Dermis microvascular lymphatic vessel endothelial cell (primary cell): ENCODE data around the gene CACNG7. TPM values are rescaled to one million over a fixed set of nuclear protein-coding genes. Genes with fewer than 3 reads are reported as not detected.
A peak's percentile ranks its signal among the peaks of the same experiment; 100 is the strongest.

ENCODE experiments used
- DNase-seq, 2 donors: peaks; one replicate each; pipeline versions ENCODE4 v3.0.0 to v3.0.0-alpha.2; 2010; ENCODE audit warnings: low read depth in 2 of 2
- total RNA-seq: library from RNA; depleted of rRNA; stranded (reverse); fragments of >200 nt; gene quantifications from 2 replicates; pipeline ENCODE4 v1.2.1, GENCODE V29; 2014

Gene CACNG7
- total RNA-seq, 1 donor from 2014 or later = not detected

DNA sequence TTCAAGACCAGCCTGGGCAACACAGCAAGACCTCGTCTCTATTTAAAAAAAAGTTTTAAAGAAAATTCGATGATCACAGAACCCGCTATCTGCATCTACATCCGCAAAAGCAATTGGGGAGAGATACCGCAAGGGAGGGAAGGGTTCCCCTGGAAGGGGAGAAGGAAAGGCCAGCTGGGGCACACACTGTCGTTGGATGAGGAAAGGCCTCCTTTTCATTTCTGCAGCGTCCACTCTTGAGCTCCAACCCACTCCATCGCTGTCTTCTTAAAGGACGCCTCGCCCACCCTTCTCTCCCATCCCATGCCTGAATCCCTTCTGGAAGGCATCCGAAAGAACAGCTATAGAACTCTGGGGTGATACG, 30.3 kb upstream of the CACNG7 start:
- DNase-seq = peak in 1 of 2 donors; percentile 28

DNA sequence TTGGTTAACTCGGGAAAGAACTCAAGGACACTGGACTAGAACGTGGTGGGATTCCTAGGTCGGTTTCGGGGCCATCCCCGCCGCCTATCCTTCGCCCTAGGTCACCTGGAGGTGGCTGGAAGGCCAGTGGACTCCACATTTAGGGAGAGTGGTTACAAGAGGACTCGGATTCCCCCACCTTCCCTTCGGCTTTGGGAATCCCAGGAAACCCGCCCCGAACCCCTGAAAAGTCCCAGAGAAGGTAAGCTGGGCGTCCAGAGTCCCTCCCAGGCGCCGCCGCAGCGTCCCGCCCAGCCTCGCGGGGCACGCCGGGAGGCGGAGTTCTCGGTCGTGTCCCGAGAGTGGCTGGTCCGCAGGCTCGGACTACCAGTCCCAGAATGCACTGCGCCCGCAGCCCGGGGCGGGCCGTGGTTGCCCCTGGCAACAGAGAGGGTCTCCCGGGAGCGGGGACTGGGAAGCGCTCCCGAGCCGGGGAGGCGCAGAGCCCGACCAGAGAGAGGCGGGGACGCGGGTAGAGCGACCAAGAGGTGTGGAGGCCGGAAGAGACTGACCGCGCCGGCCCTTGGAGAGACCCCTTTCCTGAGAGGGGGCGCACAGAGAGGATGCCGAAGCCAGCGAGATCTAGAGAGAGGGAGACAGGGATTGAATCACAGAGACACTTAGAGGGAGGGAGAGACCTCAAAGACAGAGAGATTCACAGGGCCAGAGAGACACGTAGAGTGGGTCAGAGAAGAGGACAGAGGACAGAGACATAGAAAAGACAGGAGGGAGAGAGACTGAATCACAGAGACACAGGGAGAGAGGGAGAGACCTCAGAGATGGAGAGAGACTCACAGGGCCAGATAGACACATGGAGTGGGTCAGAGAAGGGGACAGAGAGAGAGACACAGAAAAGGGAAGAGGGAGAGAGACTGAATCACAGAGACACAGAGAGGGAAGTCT, 29.7 kb upstream of the CACNG7 start:
- peak; percentile 74 to 86 for DNase-seq

DNA sequence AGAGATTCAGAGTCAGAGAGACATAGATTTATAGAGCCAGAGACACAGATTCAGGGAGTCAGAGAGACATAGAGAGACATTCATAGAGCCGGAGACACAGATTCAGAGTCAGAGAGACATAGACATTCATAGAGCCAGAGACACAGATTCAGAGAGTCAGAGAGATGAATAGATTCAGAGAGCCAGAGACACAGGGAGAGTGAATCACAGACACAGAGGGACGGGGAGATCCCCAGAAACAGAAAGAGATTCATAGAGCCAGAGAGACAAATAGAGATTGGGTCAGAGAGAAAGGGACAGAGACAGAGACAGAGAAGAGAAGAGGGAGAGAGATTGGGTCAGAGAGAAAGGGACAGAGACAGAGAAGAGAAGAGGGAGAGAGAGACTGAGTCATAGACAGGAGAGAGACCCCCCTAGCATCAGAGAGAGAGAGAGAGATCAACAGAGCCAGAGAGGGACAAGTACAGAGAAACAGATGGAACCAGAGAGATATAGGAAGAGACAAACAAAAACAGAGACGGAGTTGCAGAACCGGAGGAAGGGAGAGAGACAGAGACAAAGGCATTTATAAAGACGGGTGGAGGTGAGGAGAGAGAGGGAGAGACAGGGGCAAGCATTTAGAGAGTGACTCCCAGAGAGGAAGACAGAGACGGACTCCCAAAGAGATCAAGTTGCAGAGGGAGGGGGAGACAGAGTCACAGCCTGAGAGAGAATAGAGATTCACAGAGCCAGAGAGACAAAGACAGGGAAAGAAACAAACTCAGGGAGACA, 28.2 kb upstream of the CACNG7 start:
- no peak for DNase-seq

DNA sequence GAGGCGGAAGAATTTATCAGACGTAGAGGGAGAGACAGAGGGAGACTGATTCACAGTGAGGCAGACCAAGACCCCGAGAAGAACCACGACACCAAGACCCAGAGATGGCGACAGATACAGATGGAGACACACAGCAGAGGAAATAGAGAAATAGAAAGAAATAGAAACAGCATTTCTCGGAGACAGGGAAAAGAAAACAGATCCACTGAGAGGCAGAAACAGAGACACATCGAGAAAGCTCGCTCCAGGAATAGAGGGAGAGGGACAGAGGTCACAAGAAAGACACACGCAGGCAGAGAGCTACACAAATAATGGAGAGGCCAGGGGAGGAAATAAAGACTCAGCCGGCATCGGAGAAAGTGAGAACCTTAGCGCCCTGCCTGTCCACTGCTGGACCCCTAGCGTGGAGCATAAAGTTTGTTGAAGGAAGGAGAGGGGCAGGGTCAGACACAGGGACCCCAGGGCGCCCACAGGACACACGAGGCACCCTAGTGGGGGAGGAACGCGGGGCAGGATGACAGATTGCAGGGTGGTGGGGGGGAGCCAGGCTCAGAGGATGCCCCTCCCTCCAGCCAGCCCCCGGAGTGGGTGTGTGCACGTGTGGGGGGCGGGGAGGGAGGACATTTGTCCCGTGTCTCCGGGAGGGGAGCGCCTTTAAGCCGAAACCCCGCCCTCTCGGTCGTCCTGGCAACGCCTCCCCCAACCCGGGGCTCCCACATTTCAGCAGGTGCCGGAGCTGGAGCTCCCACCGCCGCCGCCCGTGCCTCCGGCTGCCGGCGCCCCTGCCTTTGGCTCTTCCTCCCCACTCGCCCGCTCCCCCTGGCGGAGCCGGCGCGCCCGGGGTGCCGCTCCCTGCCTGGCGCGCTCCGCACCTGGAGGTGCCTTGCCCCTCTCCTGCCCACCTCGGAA, 27.3 kb upstream of the CACNG7 start, which contains the start of gene PRKCG:
Gene PRKCG (plus strand): TSS at position 716 of the 909 bp plus-strand sequence. CDS start 298 bp downstream, outside the sequence.
- peak in 1 of 2 donors; percentile 40 for DNase-seq

DNA sequence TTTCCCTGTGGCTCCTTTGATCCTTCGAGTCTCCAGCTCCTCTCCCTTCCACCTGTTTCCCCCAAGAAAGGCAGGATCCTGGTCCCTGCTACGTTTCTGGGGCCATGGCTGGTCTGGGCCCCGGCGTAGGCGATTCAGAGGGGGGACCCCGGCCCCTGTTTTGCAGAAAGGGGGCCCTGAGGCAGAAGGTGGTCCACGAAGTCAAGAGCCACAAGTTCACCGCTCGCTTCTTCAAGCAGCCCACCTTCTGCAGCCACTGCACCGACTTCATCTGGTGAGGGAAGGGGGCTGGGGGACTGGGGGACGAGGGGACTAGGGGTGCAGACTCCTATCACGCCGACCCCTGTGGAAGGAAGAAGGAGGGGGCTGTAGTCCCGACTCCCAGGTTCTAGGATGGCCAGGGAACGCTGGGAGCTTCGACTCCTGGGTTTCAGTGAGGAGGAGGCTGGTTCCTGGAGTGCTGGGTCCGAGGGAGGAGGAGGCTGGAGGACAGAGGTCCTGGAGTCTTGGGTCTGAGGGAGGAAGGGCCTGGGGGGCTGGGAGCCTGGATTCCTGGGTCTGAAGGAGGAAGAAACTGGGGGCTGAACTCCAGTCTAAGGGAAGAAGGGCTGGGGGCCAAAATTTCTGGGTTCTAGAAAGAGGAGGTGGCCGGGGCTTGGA, 26.6 kb upstream of the CACNG7 start:
- no peak for DNase-seq

DNA sequence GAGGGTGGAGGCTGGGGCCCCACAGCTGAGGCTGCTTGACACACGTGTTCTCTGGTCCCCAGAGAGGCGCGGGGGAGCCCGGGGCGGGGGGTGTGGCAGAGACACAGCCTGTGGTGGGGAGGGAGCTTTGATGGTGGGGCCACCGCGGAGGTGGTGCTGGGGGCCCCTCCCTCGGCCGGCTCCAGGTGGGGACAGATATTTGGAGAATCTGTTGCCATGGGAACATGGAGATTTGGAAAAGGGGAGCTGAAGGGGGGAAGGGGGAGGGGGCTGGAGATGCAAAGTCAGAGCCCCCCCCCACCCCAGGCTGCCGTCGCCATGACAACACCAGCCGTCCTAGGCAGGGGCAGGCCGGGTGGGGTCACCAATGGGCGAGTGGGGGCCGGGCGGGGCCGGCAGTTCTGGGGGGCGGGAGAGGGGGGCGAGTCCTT, 25.8 kb upstream of the CACNG7 start:
- DNase-seq = no peak

DNA sequence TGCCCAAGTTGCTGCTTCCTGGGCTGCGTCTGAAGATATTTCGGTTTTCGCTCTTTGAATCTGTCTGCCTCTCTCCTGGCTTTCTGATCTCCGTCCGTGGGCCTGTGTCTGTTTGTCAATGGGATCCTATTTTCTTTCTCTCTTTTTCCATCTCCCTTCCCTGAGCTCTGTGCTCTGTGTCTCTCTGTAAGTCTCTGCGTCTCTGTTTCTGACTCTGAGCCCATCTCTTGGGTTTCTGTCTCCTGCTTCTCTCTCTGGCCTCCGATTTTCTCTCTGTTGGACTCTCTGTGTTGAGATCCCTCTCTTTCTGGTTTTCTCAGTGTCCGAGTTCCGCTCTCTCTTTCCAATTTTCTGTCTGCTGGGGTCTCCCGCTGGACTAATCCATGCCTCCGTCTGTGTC, 25.3 kb upstream of the CACNG7 start:
- DNase-seq = no peak

DNA sequence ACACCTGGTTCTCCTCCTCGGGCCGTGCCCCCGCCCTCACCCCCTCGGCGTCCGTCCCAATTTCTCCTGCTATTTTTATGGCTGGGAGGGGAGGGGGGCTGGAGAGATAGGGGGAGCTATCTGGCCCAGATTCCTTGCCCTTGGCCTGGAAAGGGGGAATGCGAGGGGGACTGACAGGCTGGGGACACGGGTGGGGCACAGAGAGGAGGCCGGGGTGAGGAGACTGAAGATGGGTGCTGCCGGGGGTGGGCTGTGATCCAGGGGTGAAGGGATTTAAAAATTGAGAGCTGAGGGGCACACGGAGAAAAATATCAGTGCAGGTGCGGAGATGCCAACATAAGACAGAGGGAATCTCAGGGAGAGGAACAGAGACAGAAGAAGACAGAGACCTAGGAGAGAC, 24.8 kb upstream of the CACNG7 start:
- no peak for DNase-seq

DNA sequence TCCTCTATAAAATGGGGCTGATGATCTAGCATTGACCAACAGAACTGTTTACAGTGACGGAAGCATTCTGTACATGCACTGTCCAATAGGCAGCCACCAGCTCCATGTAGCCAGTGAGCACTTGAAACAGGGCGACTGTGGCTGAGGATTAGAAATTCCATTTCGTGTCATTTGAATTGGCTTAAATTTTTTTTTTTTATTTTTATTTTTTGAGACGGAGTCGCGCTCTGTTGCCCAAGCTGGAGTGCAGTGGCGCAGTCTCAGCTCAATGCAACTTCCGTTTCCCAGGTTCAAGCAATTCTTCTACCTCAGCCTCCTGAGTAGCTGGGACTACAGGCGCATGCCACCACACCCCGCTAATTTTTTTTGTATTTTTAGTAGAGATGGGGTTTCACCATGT, 24.0 kb upstream of the CACNG7 start:
- no peak for DNase-seq

DNA sequence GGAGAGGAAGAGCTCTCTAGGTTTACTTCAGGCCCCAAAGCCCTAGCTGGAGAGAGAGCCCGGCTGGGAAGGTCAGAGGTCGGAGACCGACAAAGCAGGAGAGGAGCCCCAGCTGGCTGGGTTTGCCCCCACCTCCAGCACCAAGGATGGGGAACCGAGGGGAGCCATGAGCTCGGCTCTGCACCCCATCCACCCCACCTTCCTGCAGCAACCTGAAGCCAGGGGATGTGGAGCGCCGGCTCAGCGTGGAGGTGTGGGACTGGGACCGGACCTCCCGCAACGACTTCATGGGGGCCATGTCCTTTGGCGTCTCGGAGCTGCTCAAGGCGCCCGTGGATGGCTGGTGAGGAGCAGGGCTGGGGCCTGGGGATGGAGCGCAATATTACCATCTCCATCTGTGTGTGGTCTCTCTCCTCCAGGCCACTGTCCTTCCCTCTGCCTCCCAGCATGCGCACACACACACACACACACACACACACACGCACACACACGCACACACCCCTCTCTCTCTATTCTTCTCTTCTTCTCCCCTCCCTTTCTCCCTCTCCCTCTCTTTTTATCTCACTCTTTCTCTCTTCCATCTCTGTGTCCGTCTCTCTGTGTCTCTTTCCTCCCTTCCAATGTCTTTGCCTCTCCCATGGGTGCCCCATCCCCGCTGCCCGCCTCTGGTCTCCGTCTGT, 16.6 kb upstream of the CACNG7 start:
- no peak for DNase-seq

DNA sequence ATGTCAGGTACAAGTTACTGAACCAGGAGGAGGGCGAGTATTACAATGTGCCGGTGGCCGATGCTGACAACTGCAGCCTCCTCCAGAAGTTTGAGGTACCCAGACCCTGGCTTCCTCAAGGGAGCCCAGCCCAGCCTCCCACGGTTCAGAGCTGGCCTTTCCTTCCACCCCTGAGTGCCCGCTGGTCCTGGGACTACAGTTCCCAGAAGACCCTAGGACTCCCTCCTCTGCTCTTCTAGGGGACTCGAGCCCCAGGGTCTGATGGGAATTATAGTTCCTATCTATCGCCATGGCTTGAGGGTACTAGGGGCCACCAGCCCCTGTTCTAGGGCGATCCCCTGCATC, 16.1 kb upstream of the CACNG7 start:
- no peak for DNase-seq

DNA sequence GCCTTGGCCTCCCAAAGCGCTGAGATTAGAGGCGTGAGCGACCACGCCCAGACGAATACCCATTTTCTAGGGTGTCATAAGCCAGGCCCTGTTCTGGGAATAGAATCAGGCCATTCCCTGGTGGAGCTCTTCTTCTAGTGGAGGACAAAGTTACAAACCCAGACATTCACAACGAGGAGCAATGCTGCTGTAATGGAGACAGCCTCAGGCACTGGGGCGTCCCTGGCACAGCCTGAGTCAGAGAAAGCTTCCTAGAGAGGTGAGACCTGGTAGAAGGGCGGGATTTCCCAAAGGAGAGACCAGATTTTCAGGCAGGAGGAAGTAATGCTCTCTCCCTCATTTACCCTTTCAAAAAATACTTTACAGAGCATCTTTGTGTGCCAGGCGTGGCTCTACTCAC, 14.4 kb upstream of the CACNG7 start:
- DNase-seq = no peak

DNA sequence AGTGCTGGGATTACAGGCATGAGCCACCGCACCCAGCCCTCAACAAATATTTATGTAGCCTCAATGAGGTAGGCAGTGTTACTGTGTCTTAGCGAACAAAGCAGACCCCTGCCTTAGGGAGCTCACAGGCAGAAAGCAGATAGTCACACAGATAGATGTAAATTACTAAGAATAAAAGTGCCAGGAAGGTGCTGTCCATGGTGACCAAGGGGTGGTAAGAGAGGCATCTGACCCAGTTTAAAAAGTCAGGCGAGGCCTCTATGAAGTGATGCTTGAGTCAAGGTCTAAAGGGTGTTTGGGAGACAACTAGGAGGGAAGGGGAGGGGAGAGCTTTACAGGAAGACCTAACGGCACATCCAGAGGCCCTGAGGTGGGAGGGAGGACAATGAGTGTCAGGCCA, 12.4 kb upstream of the CACNG7 start:
- DNase-seq = no peak

DNA sequence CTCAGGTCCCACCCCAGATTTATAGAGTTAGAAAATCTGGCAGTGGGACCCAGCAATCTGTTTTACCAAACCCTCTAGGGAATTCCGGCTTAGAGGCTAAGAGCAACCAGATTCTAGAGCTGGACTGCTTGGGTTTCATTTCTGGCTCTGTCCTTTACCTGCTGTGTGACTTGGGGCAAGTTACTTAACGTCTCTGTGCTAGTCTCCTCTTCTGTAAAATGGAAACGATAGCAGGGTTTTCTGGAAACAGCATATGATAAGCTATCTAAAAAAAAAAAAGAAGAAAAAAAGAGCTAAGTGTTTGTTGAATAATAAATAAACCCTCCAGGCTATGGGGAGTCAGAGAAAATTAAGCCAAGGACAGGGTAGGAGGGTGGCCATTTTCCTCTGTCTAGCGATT, 11.6 kb upstream of the CACNG7 start:
- DNase-seq = no peak

DNA sequence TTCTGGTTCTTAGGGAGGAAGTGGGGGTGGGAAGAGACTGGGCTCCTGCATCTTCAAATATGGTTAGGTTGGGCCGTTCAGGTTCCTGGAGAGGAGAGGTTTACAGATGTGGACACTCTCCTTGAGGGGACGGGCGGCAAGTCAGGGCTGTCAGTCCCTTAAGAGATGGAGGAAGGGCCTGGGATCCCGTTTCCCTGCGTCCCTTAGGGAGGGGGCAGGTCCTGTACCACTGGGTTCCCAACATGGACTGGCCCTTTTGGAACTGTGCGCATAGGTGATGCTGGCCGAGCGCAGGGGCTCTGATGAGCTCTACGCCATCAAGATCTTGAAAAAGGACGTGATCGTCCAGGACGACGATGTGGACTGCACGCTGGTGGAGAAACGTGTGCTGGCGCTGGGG, 10.9 kb upstream of the CACNG7 start:
- no peak for DNase-seq

DNA sequence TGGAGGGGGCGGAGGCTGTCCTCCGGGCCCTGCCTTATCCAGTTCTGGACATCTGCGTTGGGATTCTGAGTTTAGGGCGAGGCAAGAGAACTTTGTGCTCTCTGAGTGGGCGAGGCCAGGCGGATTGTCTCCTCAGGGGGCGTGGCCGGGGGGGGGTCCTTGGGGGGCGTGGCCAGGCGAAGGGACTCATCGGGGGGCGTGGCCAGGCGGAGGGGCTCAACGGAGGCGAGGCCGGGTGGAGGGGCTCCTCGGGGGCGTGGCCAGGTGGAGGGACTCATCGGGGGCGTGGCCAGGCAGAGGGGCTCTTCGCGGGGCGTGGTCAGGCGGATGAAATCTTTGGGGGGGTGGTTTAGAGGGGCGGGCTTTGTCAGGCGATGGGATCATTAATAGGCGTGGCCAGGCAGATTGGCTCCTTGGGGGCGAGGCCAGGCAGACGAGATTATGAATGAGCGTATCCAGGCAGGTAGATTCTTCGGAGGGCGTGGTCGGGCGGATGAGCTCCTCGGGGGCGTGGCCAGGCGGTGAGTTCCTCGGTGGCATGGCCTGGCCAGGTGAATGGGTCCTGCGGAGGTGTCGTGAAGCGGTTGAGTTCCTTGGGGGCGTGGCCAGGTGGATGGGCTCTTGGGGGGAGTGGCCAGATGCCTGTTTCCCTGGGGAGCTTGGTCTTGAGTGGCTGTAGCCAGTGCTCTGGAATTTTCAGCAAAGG, 10.3 kb upstream of the CACNG7 start:
- no peak for DNase-seq

DNA sequence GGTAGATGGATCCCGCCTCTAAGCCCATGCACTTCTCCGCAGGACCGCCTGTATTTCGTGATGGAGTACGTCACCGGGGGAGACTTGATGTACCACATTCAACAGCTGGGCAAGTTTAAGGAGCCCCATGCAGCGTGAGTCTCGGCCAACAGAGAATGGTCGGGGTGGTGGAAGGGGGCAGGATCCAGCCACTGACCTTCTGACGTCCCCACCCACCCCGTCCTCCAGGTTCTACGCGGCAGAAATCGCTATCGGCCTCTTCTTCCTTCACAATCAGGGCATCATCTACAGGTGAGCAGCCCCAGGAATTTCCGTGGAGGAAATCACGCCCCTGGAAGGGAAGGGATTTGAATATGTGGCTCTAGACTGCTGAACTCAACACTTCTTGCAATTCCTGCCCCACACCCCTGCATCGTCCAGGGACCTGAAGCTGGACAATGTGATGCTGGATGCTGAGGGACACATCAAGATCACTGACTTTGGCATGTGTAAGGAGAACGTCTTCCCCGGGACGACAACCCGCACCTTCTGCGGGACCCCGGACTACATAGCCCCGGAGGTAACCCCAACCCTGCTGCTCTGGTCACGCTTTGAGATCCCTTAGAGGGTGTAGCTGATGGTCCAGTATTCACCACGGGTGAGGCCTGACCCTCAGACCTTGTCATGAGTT, 8.8 kb upstream of the CACNG7 start:
- DNase-seq = no peak

DNA sequence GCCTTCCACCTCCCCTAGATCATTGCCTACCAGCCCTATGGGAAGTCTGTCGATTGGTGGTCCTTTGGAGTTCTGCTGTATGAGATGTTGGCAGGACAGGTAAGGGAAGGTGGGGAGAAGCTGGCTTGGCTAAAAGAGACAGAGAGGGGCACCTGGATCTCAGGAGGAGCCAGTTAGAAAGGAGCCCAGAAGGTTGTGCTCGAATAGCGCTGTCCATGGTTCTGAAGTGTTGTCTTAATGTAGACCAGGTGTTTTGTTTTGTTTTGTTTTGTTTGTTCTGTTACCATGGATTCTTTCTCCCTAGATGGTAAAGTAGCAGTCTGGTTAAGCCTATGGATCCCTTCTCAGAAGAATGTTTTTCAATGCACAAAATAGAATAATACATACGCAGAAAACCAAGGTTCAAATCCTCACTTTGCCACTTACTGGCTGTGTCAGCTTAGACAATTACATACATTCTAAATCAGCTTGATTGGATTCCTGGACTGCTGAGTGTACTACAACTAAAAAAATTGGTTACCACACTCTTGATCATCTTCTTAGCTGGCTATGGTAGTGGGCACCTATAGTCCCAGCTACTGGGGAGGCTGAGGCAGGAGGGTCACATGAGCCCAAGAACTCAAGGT, 5.9 kb upstream of the CACNG7 start:
- DNase-seq = peak; percentile 18 to 56

DNA sequence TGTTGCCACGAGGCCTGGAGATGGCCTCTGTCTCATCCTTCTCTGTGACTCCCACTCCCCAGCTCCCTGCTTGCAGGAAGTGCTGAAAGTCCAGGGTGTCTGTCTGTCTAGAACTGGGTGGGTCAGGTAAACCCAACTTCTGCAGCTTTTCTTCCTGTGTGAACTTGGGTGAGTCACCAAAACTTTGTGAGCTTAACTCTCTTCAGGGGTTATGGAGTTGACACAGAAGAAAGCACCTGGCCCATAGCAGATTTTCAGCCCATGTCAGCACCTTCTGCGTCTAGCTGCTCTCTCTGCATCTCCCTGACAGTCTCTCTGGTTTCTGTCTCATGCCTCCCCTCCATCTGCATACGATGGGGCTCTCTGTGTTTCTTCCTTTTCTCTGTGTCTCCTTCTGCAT, 4.2 kb upstream of the CACNG7 start:
- no peak for DNase-seq
